ENCODE data around the gene KDM3B. TPM values are rescaled to one million over a fixed set of nuclear protein-coding genes. Genes with fewer than 3 reads are reported as not detected.

The KDM3B gene
- total and polyA plus RNA-seq, 2 experiments from 2014 or later, result 25.8 to 86.6 TPM

GRCh38 chr5:138386290-138386689 is 33.8 kb downstream of the KDM3B start (continued):
- TF ChIP-seq, protein P1, sequence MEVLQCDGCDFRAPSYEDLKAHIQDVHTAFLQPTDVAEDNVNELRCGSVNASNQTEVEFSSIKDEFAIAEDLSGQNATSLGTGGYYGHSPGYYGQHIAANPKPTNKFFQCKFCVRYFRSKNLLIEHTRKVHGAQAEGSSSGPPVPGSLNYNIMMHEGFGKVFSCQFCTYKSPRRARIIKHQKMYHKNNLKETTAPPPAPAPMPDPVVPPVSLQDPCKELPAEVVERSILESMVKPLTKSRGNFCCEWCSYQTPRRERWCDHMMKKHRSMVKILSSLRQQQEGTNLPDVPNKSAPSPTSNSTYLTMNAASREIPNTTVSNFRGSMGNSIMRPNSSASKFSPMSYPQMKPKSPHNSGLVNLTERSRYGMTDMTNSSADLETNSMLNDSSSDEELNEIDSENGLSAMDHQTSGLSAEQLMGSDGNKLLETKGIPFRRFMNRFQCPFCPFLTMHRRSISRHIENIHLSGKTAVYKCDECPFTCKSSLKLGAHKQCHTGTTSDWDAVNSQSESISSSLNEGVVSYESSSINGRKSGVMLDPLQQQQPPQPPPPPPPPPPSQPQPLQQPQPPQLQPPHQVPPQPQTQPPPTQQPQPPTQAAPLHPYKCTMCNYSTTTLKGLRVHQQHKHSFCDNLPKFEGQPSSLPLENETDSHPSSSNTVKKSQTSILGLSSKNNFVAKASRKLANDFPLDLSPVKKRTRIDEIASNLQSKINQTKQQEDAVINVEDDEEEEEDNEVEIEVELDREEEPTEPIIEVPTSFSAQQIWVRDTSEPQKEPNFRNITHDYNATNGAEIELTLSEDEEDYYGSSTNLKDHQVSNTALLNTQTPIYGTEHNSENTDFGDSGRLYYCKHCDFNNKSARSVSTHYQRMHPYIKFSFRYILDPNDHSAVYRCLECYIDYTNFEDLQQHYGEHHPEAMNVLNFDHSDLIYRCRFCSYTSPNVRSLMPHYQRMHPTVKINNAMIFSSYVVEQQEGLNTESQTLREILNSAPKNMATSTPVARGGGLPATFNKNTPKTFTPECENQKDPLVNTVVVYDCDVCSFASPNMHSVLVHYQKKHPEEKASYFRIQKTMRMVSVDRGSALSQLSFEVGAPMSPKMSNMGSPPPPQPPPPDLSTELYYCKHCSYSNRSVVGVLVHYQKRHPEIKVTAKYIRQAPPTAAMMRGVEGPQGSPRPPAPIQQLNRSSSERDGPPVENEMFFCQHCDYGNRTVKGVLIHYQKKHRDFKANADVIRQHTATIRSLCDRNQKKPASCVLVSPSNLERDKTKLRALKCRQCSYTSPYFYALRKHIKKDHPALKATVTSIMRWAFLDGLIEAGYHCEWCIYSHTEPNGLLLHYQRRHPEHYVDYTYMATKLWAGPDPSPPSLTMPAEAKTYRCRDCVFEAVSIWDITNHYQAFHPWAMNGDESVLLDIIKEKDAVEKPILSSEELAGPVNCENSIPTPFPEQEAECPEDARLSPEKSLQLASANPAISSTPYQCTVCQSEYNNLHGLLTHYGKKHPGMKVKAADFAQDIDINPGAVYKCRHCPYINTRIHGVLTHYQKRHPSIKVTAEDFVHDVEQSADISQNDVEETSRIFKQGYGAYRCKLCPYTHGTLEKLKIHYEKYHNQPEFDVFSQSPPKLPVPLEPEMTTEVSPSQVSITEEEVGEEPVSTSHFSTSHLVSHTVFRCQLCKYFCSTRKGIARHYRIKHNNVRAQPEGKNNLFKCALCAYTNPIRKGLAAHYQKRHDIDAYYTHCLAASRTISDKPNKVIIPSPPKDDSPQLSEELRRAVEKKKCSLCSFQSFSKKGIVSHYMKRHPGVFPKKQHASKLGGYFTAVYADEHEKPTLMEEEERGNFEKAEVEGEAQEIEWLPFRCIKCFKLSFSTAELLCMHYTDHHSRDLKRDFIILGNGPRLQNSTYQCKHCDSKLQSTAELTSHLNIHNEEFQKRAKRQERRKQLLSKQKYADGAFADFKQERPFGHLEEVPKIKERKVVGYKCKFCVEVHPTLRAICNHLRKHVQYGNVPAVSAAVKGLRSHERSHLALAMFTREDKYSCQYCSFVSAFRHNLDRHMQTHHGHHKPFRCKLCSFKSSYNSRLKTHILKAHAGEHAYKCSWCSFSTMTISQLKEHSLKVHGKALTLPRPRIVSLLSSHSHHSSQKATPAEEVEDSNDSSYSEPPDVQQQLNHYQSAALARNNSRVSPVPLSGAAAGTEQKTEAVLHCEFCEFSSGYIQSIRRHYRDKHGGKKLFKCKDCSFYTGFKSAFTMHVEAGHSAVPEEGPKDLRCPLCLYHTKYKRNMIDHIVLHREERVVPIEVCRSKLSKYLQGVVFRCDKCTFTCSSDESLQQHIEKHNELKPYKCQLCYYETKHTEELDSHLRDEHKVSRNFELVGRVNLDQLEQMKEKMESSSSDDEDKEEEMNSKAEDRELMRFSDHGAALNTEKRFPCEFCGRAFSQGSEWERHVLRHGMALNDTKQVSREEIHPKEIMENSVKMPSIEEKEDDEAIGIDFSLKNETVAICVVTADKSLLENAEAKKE (CRISPR knock-in tag; IDR thresholded peaks at IDR 0.05), result no peak
- TF ChIP-seq NANOG (IDR thresholded peaks at IDR 0.05; ENCODE audit: borderline replicate concordance) (no peak), EZH2phosphoT487 (IDR thresholded peaks at IDR 0.05; ENCODE audit: unreplicated experiment) (no peak), ZNF331 (CRISPR knock-in tag; IDR thresholded peaks at IDR 0.05; ENCODE audit: low read depth) (no peak)
- TF ChIP-seq, protein P2, sequence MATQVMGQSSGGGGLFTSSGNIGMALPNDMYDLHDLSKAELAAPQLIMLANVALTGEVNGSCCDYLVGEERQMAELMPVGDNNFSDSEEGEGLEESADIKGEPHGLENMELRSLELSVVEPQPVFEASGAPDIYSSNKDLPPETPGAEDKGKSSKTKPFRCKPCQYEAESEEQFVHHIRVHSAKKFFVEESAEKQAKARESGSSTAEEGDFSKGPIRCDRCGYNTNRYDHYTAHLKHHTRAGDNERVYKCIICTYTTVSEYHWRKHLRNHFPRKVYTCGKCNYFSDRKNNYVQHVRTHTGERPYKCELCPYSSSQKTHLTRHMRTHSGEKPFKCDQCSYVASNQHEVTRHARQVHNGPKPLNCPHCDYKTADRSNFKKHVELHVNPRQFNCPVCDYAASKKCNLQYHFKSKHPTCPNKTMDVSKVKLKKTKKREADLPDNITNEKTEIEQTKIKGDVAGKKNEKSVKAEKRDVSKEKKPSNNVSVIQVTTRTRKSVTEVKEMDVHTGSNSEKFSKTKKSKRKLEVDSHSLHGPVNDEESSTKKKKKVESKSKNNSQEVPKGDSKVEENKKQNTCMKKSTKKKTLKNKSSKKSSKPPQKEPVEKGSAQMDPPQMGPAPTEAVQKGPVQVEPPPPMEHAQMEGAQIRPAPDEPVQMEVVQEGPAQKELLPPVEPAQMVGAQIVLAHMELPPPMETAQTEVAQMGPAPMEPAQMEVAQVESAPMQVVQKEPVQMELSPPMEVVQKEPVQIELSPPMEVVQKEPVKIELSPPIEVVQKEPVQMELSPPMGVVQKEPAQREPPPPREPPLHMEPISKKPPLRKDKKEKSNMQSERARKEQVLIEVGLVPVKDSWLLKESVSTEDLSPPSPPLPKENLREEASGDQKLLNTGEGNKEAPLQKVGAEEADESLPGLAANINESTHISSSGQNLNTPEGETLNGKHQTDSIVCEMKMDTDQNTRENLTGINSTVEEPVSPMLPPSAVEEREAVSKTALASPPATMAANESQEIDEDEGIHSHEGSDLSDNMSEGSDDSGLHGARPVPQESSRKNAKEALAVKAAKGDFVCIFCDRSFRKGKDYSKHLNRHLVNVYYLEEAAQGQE (IDR thresholded peaks at IDR 0.05; ENCODE audit: unreplicated experiment), result no peak

- no peaks in the 10 kb centered on the region for H3K4me1 Mint-ChIP-seq
- Histone ChIP-seq H3K36me3 (ENCODE audit: insufficient read depth) (peaks cover 28% of the 10 kb centered on the region), H3K27ac (ENCODE audit: low read depth) (no peak overlapping the region), H3K4me1 (ENCODE audit: insufficient read depth) (no peaks in the 10 kb centered on the region), H3K27me3 (ENCODE audit: insufficient read depth) (no peaks in the 10 kb centered on the region), H3F3A (replicated peaks; ENCODE audit: low read depth) (0 out of 2 replicates have a peak, but pooled peaks cover 4% of the 10 kb centered on the region), H3K9me2 (ENCODE audit: insufficient read depth) (no peaks in the 10 kb centered on the region), H3K4me3 (no peak overlapping the region), H3K79me2 (replicated peaks; ENCODE audit: insufficient read depth) (no peaks in the 10 kb centered on the region), H3K4me2 (no peak overlapping the region), H2AFZ (no peak overlapping the region), H4K20me1 (replicated peaks; ENCODE audit: insufficient read depth) (peaks cover 12% of the 10 kb centered on the region)
- no peak for ATAC-seq
- no peaks in the 10 kb centered on the region for H3K9me3 Mint-ChIP-seq
- H3K36me3 Mint-ChIP-seq (ENCODE audit: low read depth), result peaks cover 49% of the 10 kb centered on the region
- peaks cover 5% of the 10 kb centered on the region for H3K27me3 Mint-ChIP-seq (ENCODE audit: insufficient read depth, low read depth, poor library complexity)
- no peak for DNase-seq (ENCODE audit: low spot score)
- no peak overlapping the region for H3K27ac Mint-ChIP-seq
- no peak overlapping the region for H3K4me3 Mint-ChIP-seq
- TF ChIP-seq POLR2AphosphoS5 (IDR thresholded peaks at IDR 0.05; ENCODE audit: low read depth), result no peak
- TF ChIP-seq EZH2phosphoT487 (IDR thresholded peaks at IDR 0.05; ENCODE audit: unreplicated experiment), result no peak
- TF ChIP-seq ETS1 (IDR thresholded peaks at IDR 0.05), result no peak
- TF ChIP-seq ZNF114 (CRISPR knock-in tag; IDR thresholded peaks at IDR 0.05), result no peak
- TF ChIP-seq, protein P2 (IDR thresholded peaks at IDR 0.05; ENCODE audit: unreplicated experiment), result no peak
- TF ChIP-seq STAT1 (IDR thresholded peaks at IDR 0.05; ENCODE audit: unreplicated experiment), result no peak
- no peak for TF ChIP-seq CREB1 (CRISPR knock-in tag; IDR thresholded peaks at IDR 0.05; ENCODE audit: low read depth)
- no peak for TF ChIP-seq NANOG (IDR thresholded peaks at IDR 0.05; ENCODE audit: borderline replicate concordance)
- TF ChIP-seq JUNB (IDR thresholded peaks at IDR 0.05; ENCODE audit: unreplicated experiment), result no peak
Observed at GRCh38 chr5:138389332-138389731, 36.8 kb downstream of the KDM3B start.

Data from GM23338 (cell line).